Nephron (organoid): ENCODE data around the gene SH3BP4.

Source experiments
- H3K27ac Mint-ChIP-seq, 3 experiments: 2 replicates each; pipeline ENCODE4 v1.8.0; 2020; ENCODE audit warnings: mixed read lengths in 3 of 3, mild to moderate bottlenecking in 2 of 3, moderate library complexity in 1 of 3
- H3K27me3 Mint-ChIP-seq: 2 replicates; pipeline ENCODE4 v1.8.0; 2021; ENCODE audit warnings: low read depth, mild to moderate bottlenecking, moderate library complexity, mixed read lengths
- H3K36me3 Mint-ChIP-seq: 2 replicates; pipeline ENCODE4 v1.8.0; 2020; ENCODE audit warnings: low read depth, mixed read lengths
- H3K4me1 Mint-ChIP-seq: 2 replicates; pipeline ENCODE4 v1.8.0; 2020; ENCODE audit warnings: mixed read lengths
- H3K4me3 Mint-ChIP-seq, 3 experiments: 2 replicates each; pipeline ENCODE4 v1.8.0; 2020; ENCODE audit warnings: mild to moderate bottlenecking in 3 of 3, mixed read lengths in 3 of 3, moderate library complexity in 2 of 3
- H3K9me3 Mint-ChIP-seq: 2 replicates; pipeline ENCODE4 v1.8.0; 2020; ENCODE audit warnings: mixed read lengths
- TF ChIP-seq, protein P1 (sequence below), 3 experiments: fragments of 200-600 bp; sonication (generic); IDR thresholded peaks; one replicate each; pipeline ENCODE4 v1.5.0; 2021; ENCODE audit warnings: antibody characterized with exemption in 3 of 3; ENCODE audit not compliant: unreplicated experiment in 3 of 3

The SH3BP4 gene

DNA sequence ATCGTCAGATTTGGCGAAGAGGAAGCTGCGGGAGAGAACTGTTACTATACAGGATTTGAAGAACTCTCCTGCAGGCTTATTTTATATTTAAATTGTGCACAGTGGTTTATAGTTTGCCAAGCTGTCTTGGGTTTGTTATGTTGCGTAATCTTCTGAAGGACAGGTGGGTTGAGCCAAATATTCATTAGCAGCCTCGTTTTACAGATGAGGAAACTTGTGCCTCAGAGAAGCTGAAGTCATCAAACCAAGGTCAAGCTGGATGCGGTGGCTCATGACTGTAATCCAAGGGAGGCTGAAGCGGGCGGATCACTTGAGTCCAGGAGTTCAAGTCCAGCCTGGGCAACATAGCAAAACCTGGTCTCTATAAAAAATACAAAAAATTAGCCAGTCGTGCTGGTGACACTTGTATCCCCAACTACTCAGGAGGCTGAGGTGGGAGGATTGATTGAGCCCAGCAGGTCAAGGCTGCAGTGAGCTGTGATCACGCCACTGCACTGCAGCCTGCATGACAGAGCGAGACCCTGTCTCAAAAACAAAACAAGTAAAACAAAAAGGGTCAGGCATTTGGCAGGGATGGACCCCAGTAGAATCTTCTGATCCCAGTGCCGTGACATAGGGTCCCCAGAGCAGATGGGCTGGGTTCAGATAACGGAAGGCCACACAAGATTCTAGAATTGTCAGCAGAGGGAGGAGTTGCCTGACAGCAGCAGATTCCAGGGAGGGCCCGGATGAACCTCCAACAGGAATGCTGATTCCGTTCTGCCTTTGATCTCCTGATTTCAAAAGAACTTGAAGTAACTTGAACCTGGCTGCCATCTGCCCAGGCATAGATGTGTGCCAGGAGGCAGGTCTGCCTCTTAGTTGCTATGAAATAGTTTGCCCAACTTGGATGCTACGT, 50.6 kb downstream of the SH3BP4 start:
- Mint-ChIP-seq H3K4me3 (no peak overlapping the region), H3K4me1 (peaks cover 80% of the 10 kb centered on the region), H3K27me3 (peaks cover 6% of the 10 kb centered on the region), H3K27ac (peak overlapping the region in 1 of 3 experiments; percentile 45), H3K36me3 (peaks cover 29% of the 10 kb centered on the region), H3K9me3 (no peaks in the 10 kb centered on the region)
- TF ChIP-seq, protein P1, sequence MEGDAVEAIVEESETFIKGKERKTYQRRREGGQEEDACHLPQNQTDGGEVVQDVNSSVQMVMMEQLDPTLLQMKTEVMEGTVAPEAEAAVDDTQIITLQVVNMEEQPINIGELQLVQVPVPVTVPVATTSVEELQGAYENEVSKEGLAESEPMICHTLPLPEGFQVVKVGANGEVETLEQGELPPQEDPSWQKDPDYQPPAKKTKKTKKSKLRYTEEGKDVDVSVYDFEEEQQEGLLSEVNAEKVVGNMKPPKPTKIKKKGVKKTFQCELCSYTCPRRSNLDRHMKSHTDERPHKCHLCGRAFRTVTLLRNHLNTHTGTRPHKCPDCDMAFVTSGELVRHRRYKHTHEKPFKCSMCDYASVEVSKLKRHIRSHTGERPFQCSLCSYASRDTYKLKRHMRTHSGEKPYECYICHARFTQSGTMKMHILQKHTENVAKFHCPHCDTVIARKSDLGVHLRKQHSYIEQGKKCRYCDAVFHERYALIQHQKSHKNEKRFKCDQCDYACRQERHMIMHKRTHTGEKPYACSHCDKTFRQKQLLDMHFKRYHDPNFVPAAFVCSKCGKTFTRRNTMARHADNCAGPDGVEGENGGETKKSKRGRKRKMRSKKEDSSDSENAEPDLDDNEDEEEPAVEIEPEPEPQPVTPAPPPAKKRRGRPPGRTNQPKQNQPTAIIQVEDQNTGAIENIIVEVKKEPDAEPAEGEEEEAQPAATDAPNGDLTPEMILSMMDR (IDR thresholded peaks at IDR 0.05; ENCODE audit: unreplicated experiment in 3 of 3) = no peak

DNA sequence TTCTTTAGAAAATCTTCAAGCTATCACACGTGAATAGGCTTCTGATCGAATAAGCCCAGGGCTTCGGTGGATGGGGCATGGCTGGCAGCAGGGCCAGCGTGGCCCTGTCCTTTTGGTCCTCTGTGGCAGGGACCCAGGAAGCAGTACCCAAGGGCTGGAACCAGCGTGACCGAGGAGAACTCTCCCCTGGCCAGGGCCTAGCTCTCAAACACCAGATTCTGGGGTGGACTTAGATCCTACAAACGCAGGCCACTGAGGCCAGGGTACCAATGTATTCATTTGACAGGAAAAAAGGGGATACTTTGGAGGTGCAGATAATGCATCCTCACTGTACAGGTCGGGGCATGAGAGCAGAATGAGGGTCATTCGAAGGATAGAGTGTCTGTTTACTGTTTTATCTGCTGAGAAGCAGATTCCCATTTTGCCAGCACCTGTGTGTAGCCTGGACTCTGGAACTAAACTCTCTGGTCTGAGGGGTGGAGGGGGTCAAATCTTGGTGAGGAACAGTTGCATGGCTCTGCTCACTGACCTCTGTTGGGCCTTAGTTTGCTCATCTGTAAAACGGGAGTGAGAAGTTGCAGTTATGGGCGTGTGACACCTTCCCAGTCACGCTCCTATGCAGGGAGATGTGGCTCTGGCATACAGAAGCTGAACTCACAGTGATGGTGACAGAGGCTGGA, 51.4 kb downstream of the SH3BP4 start:
- Mint-ChIP-seq H3K36me3 (peaks cover 29% of the 10 kb centered on the region), H3K27me3 (peaks cover 6% of the 10 kb centered on the region), H3K9me3 (no peaks in the 10 kb centered on the region), H3K4me1 (peaks cover 87% of the 10 kb centered on the region), H3K4me3 (no peak overlapping the region), H3K27ac (peak overlapping the region in 1 of 3 experiments; percentile 45)
- TF ChIP-seq, protein P1 (IDR thresholded peaks at IDR 0.05; ENCODE audit: unreplicated experiment in 3 of 3) = no peak

- TF ChIP-seq, protein P1 (IDR thresholded peaks at IDR 0.05; ENCODE audit: unreplicated experiment in 3 of 3) = no peak
- Mint-ChIP-seq H3K36me3 (peaks cover 22% of the 10 kb centered on the region), H3K4me3 (no peak overlapping the region), H3K27ac (peak overlapping the region in 2 of 3 experiments; percentile 37 to 42), H3K9me3 (no peaks in the 10 kb centered on the region), H3K27me3 (peaks cover 6% of the 10 kb centered on the region), H3K4me1 (peaks cover 87% of the 10 kb centered on the region)
These were observed 52.6 kb downstream of the SH3BP4 start for GRCh38 chr2:235004329-235004903.

GRCh38 chr2:235005023-235005422, 53.2 kb downstream of the SH3BP4 start:
- TF ChIP-seq, protein P1 (IDR thresholded peaks at IDR 0.05; ENCODE audit: unreplicated experiment in 3 of 3) = no peak
- H3K36me3 Mint-ChIP-seq = peaks cover 22% of the 10 kb centered on the region
- peaks cover 91% of the 10 kb centered on the region for H3K4me1 Mint-ChIP-seq

DNA sequence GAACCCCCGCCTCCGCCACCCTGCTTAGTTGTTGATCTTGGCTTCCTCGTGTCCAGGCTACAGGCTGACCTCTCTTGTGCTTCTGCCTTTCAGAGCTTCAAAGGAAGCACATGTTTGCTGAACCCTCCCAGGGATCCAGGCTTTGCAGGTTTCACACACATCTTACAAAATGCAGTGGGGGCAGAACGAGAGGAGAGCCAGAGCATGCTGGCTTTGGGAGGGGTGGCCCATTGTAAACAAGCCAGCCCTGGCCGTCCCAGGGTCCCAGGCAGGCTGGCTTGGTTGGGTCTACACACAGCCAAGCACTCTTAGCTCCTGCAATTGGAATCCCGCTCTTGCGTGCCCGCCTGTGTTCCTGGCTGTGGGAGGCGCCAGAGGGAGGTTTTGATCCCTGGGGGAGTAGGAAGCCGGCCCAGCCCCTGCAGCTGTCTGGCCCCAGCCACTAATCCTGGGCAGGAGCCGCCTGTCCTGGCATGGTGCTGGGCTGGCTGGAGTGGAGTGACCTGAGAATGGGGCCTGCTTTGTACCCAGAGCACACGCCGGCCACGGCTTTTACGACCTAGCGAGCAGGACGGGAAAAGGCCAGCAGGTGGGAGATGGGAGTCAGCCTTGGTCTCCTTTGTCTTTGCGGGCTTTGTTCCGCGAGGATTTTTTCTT, 53.9 kb downstream of the SH3BP4 start:
- H3K4me3 Mint-ChIP-seq = peak overlapping the region; percentile 24 to 62 (median 47)
- H3K27ac Mint-ChIP-seq = peak overlapping the region; percentile 63 to 84 (median 74)
- TF ChIP-seq, protein P1 (IDR thresholded peaks at IDR 0.05; ENCODE audit: unreplicated experiment in 3 of 3) = peak in 2 of 3 experiments; percentile 23 to 38
- H3K27me3 Mint-ChIP-seq = peaks cover 6% of the 10 kb centered on the region
- H3K4me1 Mint-ChIP-seq = peaks cover 87% of the 10 kb centered on the region
- peaks cover 21% of the 10 kb centered on the region for H3K36me3 Mint-ChIP-seq
- no peaks in the 10 kb centered on the region for H3K9me3 Mint-ChIP-seq

More at GRCh38 chr2:235005023-235005422, 53.2 kb downstream of the SH3BP4 start:
- H3K27ac Mint-ChIP-seq = peak overlapping the region; percentile 37 to 84 (median 74)
- H3K4me3 Mint-ChIP-seq = no peak overlapping the region
- no peaks in the 10 kb centered on the region for H3K9me3 Mint-ChIP-seq
- peaks cover 6% of the 10 kb centered on the region for H3K27me3 Mint-ChIP-seq
